Mucosa of descending colon (tissue), 3 donors: ENCODE data around the gene NIPSNAP3A. TPM values are rescaled to one million over a fixed set of nuclear protein-coding genes. Genes with fewer than 3 reads are reported as not detected.
A peak's percentile ranks its signal among the peaks of the same experiment; 100 is the strongest.

Experiments used
- ATAC-seq: fragments of 200-7000 bp; cut with Tn5 transposase; one replicate; pipeline ENCODE4 v1.9.1; 2020; ENCODE audit warnings: mild to moderate bottlenecking, moderate library complexity
- DNase-seq, 3 donors: peaks; one replicate each; pipeline ENCODE4 v3.0.0-alpha.2; 2020
- H3K36me3 ChIP-seq: fragments of 200-600 bp; one replicate; pipeline ENCODE4 v1.8.0; 2021; ENCODE audit warnings: low read depth, mild to moderate bottlenecking
- H3K4me1 ChIP-seq: fragments of 200-600 bp; one replicate; pipeline ENCODE4 v1.8.0; 2021; ENCODE audit warnings: low read depth, mild to moderate bottlenecking
- H3K4me3 ChIP-seq: fragments of 200-600 bp; one replicate; pipeline ENCODE4 v1.8.0; 2021; ENCODE audit warnings: mild to moderate bottlenecking
- H3K9me3 ChIP-seq: fragments of 200-600 bp; one replicate; pipeline ENCODE4 v1.8.0; 2021; ENCODE audit warnings: mild to moderate bottlenecking
- intact Hi-C, 2 donors: fragments of 100-400 bp; cut with DNase I in 1 of 2; cut with micrococcal nuclease in 1 of 2; formaldehyde crosslinking; loops; one replicate each; pipeline versions ENCODE4 v1.11.0 to v1.11.1; 2022; cut with DNase I, micrococcal nuclease
- total RNA-seq, 3 donors: library from RNA; stranded (reverse); fragmentation: NEBNext Ultra II Directional in 2 of 3; extraction: Animal tissue kit (Norgen Biotek cat#: 25700) in 2 of 3; gene quantifications; one replicate each; pipeline versions ENCODE4 v1.2.1 to v1.2.4, GENCODE V29; 2021 to 2023
- TF ChIP-seq, protein P1 (sequence below): fragments of 200-600 bp; IDR thresholded peaks from one replicate; pipeline ENCODE4 v1.8.0; 2022; ENCODE audit warnings: antibody characterized with exemption, mild to moderate bottlenecking
- donor health status: DM: no; HTN: no; CAD: no; lungs with moderate emphysema.
- donor health status: DM: no; HTN: no; CAD: no.
- donor health status: DM: no; HTN: yes; CAD: no.

Gene NIPSNAP3A
- total RNA-seq, 3 donors from 2014 or later = 23.7 to 51.2 (median 34.6) TPM

DNA sequence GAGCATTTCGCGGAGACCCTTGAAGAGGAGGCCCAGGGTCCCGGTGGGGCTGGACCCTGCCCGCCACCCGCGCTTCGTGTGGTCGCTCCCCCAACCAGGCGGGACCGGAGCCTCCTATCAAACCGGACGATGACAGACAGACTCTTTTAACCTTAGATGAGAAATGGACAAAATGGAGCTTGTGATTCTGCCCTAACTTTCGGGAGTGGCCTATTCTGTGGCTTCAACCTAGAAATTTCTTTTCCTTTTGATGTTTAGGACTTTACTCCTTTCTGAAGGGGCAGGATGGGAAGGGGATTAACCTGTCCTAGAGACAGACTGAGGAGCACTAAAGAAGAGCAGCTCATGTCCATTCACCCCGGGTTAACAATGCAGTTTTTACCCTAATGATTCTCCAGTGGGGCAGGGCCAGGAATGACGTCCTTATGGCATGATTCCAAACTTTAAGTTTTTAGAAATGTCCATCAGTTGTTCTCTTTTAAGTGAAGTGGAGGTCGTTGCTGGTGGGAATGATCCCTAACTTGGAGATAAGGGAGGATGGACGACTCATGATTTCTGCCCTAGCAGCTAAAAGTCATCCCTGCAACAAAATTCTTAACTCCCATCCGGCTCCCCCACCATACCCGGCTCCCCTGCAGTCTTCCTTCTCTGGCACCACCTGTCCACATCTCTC, 1.0 kb downstream of the NIPSNAP3A start:
- Histone ChIP-seq H3K4me1 (peaks cover 10% of the 10 kb centered on the region), H3K9me3 (no peaks in the 10 kb centered on the region), H3K4me3 (peak overlapping the region; percentile 71), H3K36me3 (no peaks in the 10 kb centered on the region)
- intact Hi-C loops = no loop called here
- TF ChIP-seq, protein P1, sequence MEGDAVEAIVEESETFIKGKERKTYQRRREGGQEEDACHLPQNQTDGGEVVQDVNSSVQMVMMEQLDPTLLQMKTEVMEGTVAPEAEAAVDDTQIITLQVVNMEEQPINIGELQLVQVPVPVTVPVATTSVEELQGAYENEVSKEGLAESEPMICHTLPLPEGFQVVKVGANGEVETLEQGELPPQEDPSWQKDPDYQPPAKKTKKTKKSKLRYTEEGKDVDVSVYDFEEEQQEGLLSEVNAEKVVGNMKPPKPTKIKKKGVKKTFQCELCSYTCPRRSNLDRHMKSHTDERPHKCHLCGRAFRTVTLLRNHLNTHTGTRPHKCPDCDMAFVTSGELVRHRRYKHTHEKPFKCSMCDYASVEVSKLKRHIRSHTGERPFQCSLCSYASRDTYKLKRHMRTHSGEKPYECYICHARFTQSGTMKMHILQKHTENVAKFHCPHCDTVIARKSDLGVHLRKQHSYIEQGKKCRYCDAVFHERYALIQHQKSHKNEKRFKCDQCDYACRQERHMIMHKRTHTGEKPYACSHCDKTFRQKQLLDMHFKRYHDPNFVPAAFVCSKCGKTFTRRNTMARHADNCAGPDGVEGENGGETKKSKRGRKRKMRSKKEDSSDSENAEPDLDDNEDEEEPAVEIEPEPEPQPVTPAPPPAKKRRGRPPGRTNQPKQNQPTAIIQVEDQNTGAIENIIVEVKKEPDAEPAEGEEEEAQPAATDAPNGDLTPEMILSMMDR = no peak
- DNase-seq (no peak), ATAC-seq (no peak)

DNA sequence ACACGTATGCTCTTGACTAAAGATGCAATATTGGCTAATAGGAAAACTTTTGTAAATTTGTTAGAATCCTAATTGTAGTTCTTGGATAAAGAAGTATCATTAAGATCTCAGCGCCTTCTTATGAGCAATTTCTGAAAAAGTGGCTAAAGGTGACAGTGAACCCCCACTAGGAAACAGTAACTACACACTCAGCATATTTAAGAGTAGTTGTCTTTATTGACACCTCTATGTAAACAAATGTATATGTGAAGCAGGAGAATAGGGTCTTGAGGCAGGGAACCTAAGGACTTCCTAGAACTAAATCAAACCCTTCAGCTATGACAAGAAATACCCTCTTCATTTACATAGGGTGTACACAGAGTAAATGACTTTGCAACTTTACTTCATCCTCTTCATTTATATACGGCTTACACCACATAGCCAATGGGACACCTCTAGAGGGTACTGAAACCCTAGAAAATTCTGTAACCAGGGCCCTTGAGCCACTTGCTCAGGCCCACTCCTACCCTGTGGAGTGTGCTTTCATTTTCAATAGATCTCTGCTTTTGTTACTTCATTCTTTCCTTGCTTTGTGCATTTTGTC, 2.8 kb downstream of the NIPSNAP3A start:
- ATAC-seq = no peak
- intact Hi-C loops = no loop called here

DNA sequence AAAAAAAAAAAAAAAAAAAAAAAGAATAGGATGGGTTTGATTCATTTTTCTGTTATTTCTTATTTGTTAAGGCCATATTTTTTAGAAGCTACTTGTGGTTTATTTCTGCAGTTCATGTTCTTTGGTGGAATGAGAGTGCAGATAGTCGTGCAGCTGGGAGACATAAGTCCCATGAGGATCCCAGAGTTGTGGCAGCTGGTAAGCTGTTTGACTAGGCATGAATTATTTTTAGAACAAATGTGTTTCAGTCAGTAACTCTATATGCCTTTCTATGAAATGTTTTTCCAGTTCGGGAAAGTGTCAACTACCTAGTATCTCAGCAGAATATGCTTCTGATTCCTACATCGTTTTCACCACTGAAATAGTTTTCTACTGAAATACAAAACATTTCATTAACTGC, 11.5 kb downstream of the NIPSNAP3A start:
- H3K9me3 ChIP-seq = no peaks in the 10 kb centered on the region
- H3K4me1 ChIP-seq = no peaks in the 10 kb centered on the region

More for the DNA sequence above, 2.8 kb downstream of the NIPSNAP3A start:
- no peaks in the 10 kb centered on the region for H3K36me3 ChIP-seq
- no peak for DNase-seq
- H3K4me3 ChIP-seq = no peak overlapping the region
- H3K9me3 ChIP-seq = no peaks in the 10 kb centered on the region
- peaks cover 10% of the 10 kb centered on the region for H3K4me1 ChIP-seq
- TF ChIP-seq, protein P1 = no peak

DNA sequence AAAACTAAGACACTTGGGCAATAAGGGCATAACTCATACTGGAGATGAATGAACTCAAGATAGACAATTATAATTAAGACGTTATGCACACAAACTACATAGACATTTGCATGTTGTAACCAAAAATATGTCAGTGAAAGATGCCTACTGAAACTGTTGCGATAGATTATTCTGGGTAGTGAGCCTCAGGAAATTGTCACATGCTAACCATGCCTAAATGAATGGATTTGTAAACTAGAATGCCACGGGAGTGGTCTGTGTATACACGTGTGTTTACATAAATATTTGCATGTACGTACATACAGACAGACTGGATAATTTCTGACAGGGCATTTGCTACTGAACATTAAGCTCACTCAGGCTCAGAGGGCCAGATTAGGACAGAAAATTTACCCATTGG, 17.7 kb downstream of the NIPSNAP3A start:
- Histone ChIP-seq H3K4me1 (peaks cover 8% of the 10 kb centered on the region), H3K36me3 (no peaks in the 10 kb centered on the region), H3K9me3 (no peaks in the 10 kb centered on the region), H3K4me3 (no peak overlapping the region)
- intact Hi-C loops = no loop called here
- DNase-seq (no peak), ATAC-seq (no peak)
- TF ChIP-seq, protein P1 = no peak

More for the DNA sequence above, 11.5 kb downstream of the NIPSNAP3A start:
- intact Hi-C loops = no loop called here
- H3K4me3 ChIP-seq = no peak overlapping the region
- TF ChIP-seq, protein P1 = no peak
- H3K36me3 ChIP-seq = no peaks in the 10 kb centered on the region
- DNase-seq (no peak), ATAC-seq (no peak)

DNA sequence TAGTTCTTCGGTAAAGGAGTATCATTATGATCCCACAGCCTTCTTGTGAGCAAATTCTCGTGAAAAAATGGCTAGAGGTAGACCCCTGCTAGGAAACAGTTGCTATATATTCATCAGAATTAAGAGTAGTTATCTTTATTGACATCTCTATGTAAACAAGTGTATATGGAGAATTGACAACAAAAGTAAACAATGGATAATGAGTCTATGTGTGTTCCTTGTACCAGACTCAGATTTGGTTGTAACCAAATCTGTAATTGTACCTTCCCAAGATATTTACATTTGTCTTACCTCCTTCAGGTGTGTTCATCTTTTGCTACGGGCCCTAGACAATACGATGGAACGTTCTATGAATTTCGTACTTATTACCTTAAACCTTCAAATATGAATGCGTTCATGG, 18.5 kb downstream of the NIPSNAP3A start:
- H3K4me1 ChIP-seq = peaks cover 8% of the 10 kb centered on the region
- ATAC-seq = no peak
- intact Hi-C loops = no loop called here
- H3K36me3 ChIP-seq = no peaks in the 10 kb centered on the region
- no peaks in the 10 kb centered on the region for H3K9me3 ChIP-seq
- no peak overlapping the region for H3K4me3 ChIP-seq
- DNase-seq = no peak
- TF ChIP-seq, protein P1 = no peak
